NCI-H2196 (cell line): Measurements from ENCODE around the gene PPARGC1A.

Experiments used
- DNase-seq: peaks from one replicate; lab custom pipeline; 2025; ENCODE audit not compliant: unreplicated experiment; lab: John Stamatoyannopoulos, UW

PPARGC1A gene

GRCh38 chr4:23775694-23776093 is 114.2 kb downstream of the PPARGC1A start:
- DNase-seq = no peak

GRCh38 chr4:23774909-23775308 is 114.9 kb downstream of the PPARGC1A start:
- DNase-seq = no peak

GRCh38 chr4:23773884-23774636 is 115.8 kb downstream of the PPARGC1A start:
- no peak for DNase-seq

GRCh38 chr4:23770011-23770410 is 119.8 kb downstream of the PPARGC1A start:
- no peak for DNase-seq

GRCh38 chr4:23769406-23769805 is 120.4 kb downstream of the PPARGC1A start:
- no peak for DNase-seq

GRCh38 chr4:23768541-23768940 is 121.3 kb downstream of the PPARGC1A start:
- no peak for DNase-seq

GRCh38 chr4:23766344-23766743 is 123.5 kb downstream of the PPARGC1A start:
- DNase-seq = no peak

GRCh38 chr4:23763559-23763958 is 126.3 kb downstream of the PPARGC1A start:
- no peak for DNase-seq

- DNase-seq = no peak
These were observed 127.3 kb downstream of the PPARGC1A start for GRCh38 chr4:23762551-23762950.

- DNase-seq = no peak
These were observed 130.8 kb downstream of the PPARGC1A start for GRCh38 chr4:23759066-23759465.

- DNase-seq = no peak
These were observed 135.2 kb downstream of the PPARGC1A start for GRCh38 chr4:23754688-23755087.

- DNase-seq = no peak
These were observed 139.7 kb downstream of the PPARGC1A start for GRCh38 chr4:23750125-23750524.

- DNase-seq = no peak
These were observed 142.5 kb downstream of the PPARGC1A start for GRCh38 chr4:23747281-23747735.

- no peak for DNase-seq
These were observed 143.2 kb downstream of the PPARGC1A start for GRCh38 chr4:23746672-23747071.

GRCh38 chr4:23746027-23746426 is 143.8 kb downstream of the PPARGC1A start:
- no peak for DNase-seq

GRCh38 chr4:23745377-23745776 is 144.5 kb downstream of the PPARGC1A start:
- no peak for DNase-seq
